ENCODE results near the gene DUS1L. TPM values are rescaled to one million over a fixed set of nuclear protein-coding genes. Genes with fewer than 3 reads are reported as not detected.

DUS1L gene
- total RNA-seq, 2 experiments from 2014 or later, result 175 to 190 TPM

DNA sequence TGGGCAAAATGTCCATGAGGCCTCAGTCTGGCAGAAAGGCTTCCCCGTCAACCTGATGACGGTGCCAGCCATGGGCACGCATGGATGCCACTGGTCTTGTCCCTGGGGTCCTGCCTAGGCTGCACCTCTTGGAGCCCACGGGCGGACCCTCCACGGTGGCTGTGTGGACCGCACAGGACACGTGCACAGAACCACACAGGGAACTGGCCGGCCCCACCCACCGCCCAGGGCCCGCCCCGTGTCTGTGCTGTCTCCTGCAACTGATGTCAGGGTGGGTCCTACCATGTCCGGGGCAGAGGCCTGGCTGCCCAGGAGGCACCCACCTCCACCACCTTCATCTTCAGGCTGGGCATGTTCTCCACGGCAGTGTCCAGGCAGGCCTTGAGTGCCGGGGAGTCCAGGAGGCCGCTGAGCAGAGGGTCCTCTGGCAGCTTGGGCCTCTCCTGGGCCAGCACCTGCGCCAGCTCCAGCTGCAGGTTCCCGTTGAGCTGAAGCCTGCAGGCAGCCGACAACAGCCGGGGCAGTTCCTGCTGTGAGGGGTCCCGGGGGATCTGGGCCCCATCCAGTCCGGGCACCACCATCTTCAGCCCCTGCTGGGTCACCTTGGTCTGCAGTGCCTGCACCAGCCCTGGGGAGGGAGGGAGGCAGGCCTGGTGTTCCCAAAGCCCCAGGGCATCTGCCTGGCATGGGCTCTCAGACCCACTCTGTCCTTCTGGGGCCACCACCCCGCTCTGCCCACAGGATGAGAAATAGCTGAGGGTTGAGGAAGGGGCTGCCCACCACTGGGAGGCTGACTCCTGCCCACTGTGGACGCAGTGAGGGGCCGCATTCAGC is 20.5 kb upstream of the DUS1L start:
- Mint-ChIP-seq H3K9me3 (no peaks in the 10 kb centered on the region), H3K4me3 (no peak overlapping the region), H3K27ac (no peak overlapping the region), H3K4me1 (no peaks in the 10 kb centered on the region), H3K27me3 (no peaks in the 10 kb centered on the region), H3K36me3 (peaks cover 3% of the 10 kb centered on the region)
- no peak for DNase-seq

DNA sequence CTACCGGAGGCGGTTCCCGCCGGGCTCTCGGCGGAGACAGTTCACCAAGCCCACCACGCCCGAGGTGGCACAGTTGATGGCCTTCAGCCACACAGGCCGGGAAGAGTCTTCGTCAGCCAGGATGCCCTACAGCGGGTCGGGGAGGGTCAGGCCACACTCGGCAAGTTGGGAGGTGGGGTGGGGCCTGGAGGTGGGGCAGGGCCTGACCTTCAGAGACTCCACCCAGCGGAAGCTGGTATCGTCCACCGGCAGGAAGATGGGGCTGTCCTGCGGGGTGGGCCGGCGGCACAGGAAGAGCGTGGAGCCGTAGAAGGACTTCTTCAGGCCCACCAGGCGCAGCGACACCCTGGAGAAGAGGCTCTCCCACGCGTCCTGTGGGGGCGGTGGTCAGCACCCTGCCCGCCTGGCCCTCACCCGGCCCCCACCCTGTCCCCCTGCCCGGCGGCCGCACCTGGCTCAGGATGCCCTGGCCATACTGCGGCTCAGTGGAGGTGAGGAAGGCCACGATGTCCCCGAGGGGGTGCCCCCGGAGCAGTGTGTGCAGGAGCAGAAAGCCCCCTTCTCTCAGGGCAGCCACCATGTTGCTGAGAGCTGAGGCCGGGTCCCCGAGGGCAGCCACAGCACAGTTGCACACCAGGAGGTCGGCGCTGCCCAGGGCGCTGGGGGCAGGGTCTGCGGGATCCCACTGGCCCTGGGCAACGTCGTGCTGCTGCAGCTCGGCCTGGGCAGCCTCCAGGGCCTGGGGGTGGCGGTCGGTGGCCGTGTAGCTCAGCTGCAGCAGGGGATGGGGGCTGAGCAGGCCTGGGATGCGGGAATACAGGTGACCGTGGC is 19.6 kb upstream of the DUS1L start:
- Mint-ChIP-seq H3K4me3 (no peak overlapping the region), H3K27me3 (no peaks in the 10 kb centered on the region), H3K27ac (no peak overlapping the region), H3K4me1 (no peaks in the 10 kb centered on the region), H3K36me3 (peaks cover 3% of the 10 kb centered on the region), H3K9me3 (no peaks in the 10 kb centered on the region)
- no peak for DNase-seq

DNA sequence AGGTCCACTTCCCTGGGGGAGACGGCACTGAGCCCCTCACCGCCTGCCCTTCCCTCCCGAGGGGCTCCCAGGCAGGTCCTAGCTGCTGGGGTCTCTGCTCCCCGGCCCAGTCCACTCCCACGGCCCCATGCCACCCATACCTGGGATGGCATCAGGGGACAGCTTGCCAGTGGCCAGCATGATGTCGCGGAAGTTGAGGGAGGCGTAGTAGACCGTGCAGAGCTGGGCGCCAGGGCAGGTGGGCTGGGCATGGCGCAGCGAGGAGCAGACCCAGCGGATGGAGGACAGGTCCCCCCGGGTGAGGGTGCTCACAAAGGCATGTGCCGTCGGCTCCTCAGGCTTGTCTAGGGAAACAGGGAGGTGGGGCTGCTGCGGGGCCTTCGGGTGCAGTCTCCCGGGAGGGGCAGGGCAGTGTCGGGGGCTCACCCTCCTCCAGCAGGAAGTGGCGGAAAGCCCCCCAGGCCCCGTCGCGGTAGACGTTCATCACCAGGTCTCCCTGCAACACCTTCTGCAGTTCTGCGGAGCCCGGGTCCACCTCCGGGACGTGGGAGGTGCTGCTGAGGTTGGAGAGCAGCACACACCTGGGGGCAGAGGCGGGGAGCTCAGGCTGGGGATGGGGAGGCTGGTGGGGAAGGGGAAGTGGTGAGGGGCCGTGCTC is 18.9 kb upstream of the DUS1L start:
- H3K4me1 Mint-ChIP-seq, result no peaks in the 10 kb centered on the region
- no peaks in the 10 kb centered on the region for H3K9me3 Mint-ChIP-seq
- no peak overlapping the region for H3K27ac Mint-ChIP-seq
- peak overlapping the region; percentile 25 for H3K4me3 Mint-ChIP-seq
- DNase-seq, result no peak
- H3K27me3 Mint-ChIP-seq, result no peaks in the 10 kb centered on the region
- peaks cover 6% of the 10 kb centered on the region for H3K36me3 Mint-ChIP-seq

- peaks cover 6% of the 10 kb centered on the region for H3K36me3 Mint-ChIP-seq
- H3K27ac Mint-ChIP-seq, result no peak overlapping the region
- no peak for DNase-seq
- no peak overlapping the region for H3K4me3 Mint-ChIP-seq
- H3K4me1 Mint-ChIP-seq, result no peaks in the 10 kb centered on the region
- no peaks in the 10 kb centered on the region for H3K9me3 Mint-ChIP-seq
- no peaks in the 10 kb centered on the region for H3K27me3 Mint-ChIP-seq
Measured at GRCh38 chr17:82083533-82084359, 18.1 kb upstream of the DUS1L start.

DNA sequence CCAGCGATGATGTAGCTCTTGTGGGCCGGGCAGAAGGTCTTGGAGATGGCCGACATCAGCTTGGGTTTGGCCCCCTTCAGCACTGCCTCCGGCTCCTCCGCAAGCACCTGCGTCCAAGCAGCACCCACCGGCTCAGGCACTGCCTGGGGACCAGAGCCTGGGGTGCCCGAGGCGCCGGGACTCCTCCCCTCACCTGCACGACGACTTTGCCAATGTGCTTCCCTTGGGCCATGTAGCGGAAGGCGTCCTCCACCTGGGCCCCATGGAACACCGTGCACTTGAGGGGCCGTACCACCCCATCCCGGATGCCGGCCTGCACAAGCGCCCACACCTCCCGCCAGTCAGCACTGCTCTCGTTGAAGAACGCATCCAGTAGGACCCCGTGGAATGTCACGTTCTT is 17.4 kb upstream of the DUS1L start:
- Mint-ChIP-seq H3K36me3 (peaks cover 9% of the 10 kb centered on the region), H3K4me3 (no peak overlapping the region), H3K27me3 (no peaks in the 10 kb centered on the region), H3K4me1 (no peaks in the 10 kb centered on the region), H3K27ac (no peak overlapping the region), H3K9me3 (no peaks in the 10 kb centered on the region)
- no peak for DNase-seq

GRCh38 chr17:82082456-82082855 is 16.9 kb upstream of the DUS1L start:
- Mint-ChIP-seq H3K27me3 (no peaks in the 10 kb centered on the region), H3K4me3 (no peak overlapping the region), H3K27ac (no peak overlapping the region), H3K36me3 (peaks cover 9% of the 10 kb centered on the region), H3K4me1 (no peaks in the 10 kb centered on the region), H3K9me3 (no peaks in the 10 kb centered on the region)
- DNase-seq, result no peak

DNA sequence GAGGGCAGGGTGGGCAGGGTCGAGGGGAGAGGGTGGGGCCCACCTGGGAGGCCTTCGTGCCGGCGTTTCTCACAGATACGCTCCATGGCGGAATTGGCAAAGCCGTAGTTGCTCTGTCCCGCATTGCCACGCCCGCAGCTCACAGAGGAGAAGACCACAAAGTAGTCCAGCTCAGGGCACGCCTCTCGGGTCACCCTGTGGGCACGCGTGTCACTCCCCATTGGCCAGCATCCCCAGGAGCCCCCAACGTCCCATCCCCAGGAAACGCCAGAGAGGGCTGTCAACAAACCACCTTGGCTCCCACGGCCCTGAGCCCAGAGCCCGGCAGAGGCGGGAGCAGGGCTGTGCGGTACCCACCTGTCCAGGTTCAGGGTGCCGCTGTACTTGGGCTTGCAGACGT is 16.4 kb upstream of the DUS1L start:
- Mint-ChIP-seq H3K36me3 (peaks cover 9% of the 10 kb centered on the region), H3K9me3 (no peaks in the 10 kb centered on the region), H3K4me3 (no peak overlapping the region), H3K4me1 (no peaks in the 10 kb centered on the region), H3K27me3 (no peaks in the 10 kb centered on the region), H3K27ac (no peak overlapping the region)
- DNase-seq, result no peak

DNA sequence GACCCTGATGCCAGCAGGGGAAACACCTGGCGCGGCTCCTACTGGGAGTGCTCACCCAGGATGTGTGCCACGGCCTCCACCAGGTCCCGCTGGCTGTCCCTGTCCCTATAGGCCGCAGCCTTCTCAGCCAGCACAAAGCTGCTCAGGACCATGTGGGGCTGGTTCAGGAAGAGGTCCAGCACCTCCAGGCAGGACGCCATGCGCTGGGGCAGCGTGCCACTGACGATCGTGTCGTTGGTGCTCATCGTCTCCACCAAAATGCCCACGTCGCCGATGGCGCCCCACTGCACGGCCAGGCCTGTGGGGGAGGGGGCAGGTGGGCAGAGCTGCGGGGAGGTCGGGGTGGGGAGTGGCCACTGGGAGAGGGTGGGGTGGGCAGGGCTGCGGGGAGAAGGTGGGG is 15.9 kb upstream of the DUS1L start:
- H3K9me3 Mint-ChIP-seq, result no peaks in the 10 kb centered on the region
- peaks cover 9% of the 10 kb centered on the region for H3K36me3 Mint-ChIP-seq
- no peaks in the 10 kb centered on the region for H3K27me3 Mint-ChIP-seq
- H3K27ac Mint-ChIP-seq, result no peak overlapping the region
- no peak for DNase-seq
- H3K4me1 Mint-ChIP-seq, result no peaks in the 10 kb centered on the region
- no peak overlapping the region for H3K4me3 Mint-ChIP-seq

- H3K4me3 Mint-ChIP-seq, result no peak overlapping the region
- H3K27ac Mint-ChIP-seq, result no peak overlapping the region
- peaks cover 9% of the 10 kb centered on the region for H3K36me3 Mint-ChIP-seq
- H3K27me3 Mint-ChIP-seq, result no peaks in the 10 kb centered on the region
- DNase-seq, result no peak
- no peaks in the 10 kb centered on the region for H3K4me1 Mint-ChIP-seq
- no peaks in the 10 kb centered on the region for H3K9me3 Mint-ChIP-seq
Measured at GRCh38 chr17:82080789-82081464, 15.3 kb upstream of the DUS1L start.

DNA sequence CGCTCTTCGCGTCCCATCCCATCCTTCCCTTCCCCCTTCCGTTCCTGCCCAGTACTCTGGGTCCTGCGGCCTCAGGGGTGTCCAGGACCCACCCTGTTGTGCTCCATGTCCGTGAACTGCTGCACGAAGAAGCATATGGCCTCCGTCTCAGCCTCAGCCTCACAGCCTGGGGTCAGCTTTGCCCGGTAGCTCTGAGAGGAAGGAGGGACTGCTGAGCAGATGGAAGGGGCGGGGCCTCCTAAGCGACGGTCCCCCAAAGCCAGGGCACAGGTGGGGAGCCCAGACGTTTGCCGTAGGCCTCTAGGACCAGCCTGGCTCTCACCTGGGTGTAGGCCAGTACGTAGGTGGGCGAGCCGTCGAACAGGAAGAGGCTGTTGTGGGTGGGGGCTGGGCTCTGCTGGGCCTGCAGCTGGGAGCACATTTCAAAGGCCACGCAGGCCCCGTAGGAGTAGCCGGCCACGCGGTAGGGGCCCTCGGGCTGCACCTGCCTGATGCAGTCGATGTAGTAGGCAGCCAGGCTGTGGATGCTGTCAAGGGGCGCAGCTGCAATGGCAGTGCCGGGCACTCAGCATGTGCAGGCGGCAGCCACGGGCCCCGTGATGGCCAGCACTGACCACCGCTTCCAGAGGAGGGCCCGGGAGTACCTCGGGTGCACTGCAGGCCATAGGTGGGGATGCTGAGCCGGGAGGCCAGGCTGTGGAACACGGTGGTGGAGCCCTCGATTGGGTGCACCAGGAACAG is 14.6 kb upstream of the DUS1L start:
- Mint-ChIP-seq H3K4me3 (no peak overlapping the region), H3K4me1 (no peaks in the 10 kb centered on the region), H3K27ac (no peak overlapping the region), H3K36me3 (peaks cover 9% of the 10 kb centered on the region), H3K9me3 (no peaks in the 10 kb centered on the region), H3K27me3 (no peaks in the 10 kb centered on the region)
- DNase-seq, result no peak

GRCh38 chr17:82079001-82079677 is 13.5 kb upstream of the DUS1L start:
- Mint-ChIP-seq H3K27ac (no peak overlapping the region), H3K36me3 (peaks cover 6% of the 10 kb centered on the region), H3K4me1 (no peaks in the 10 kb centered on the region), H3K4me3 (no peak overlapping the region), H3K27me3 (no peaks in the 10 kb centered on the region), H3K9me3 (no peaks in the 10 kb centered on the region)
- no peak for DNase-seq

GRCh38 chr17:82078433-82078832 is 12.8 kb upstream of the DUS1L start:
- no peak for DNase-seq
- H3K4me1 Mint-ChIP-seq, result no peaks in the 10 kb centered on the region
- peaks cover 6% of the 10 kb centered on the region for H3K36me3 Mint-ChIP-seq
- H3K9me3 Mint-ChIP-seq, result no peaks in the 10 kb centered on the region
- H3K27me3 Mint-ChIP-seq, result no peaks in the 10 kb centered on the region
- H3K27ac Mint-ChIP-seq, result no peak overlapping the region
- no peak overlapping the region for H3K4me3 Mint-ChIP-seq

GRCh38 chr17:82077617-82078358 is 12.2 kb upstream of the DUS1L start:
- Mint-ChIP-seq H3K4me1 (no peaks in the 10 kb centered on the region), H3K36me3 (peaks cover 6% of the 10 kb centered on the region), H3K27ac (no peak overlapping the region), H3K9me3 (no peaks in the 10 kb centered on the region), H3K27me3 (no peaks in the 10 kb centered on the region), H3K4me3 (no peak overlapping the region)
- DNase-seq, result no peak

Measured in activated naive CD8-positive, alpha-beta T cell treated with anti-CD3 and anti-CD28 coated beads for 36 hours (primary cell).